Ishikawa (cell line): Measurements from ENCODE around the gene FAM3C.

ENCODE experiments used
- CEBPB ChIP-seq: IDR thresholded peaks from 2 replicates; pipeline ENCODE4 v1.6.1; 2012
- CREB1 ChIP-seq: IDR thresholded peaks from 2 replicates; pipeline ENCODE4 v1.6.1; 2012; ENCODE audit warnings: low read depth
- EGR1 ChIP-seq: IDR thresholded peaks from 2 replicates; pipeline ENCODE4 v1.6.1; 2012
- EP300 ChIP-seq: IDR thresholded peaks from 2 replicates; pipeline ENCODE4 v1.6.1; 2012; ENCODE audit warnings: borderline replicate concordance
- FOXM1 ChIP-seq: IDR thresholded peaks from 2 replicates; pipeline ENCODE4 v1.6.1; 2012; ENCODE audit warnings: low read depth, borderline replicate concordance
- NFIC ChIP-seq: IDR thresholded peaks from 2 replicates; pipeline ENCODE4 v1.6.1; 2012
- RAD21 ChIP-seq: IDR thresholded peaks from 2 replicates; pipeline ENCODE4 v1.6.1; 2012; ENCODE audit warnings: low read depth
- TAF1 ChIP-seq: IDR thresholded peaks from 2 replicates; pipeline ENCODE4 v1.6.1; 2012; ENCODE audit warnings: low read depth, mild to moderate bottlenecking
- TCF12 ChIP-seq: IDR thresholded peaks from 2 replicates; pipeline ENCODE4 v1.6.1; 2012; ENCODE audit warnings: low read depth
- TEAD4 ChIP-seq: IDR thresholded peaks from 2 replicates; pipeline ENCODE4 v1.6.1; 2012
- YY1 ChIP-seq: IDR thresholded peaks from 2 replicates; pipeline ENCODE4 v1.6.1; 2012; ENCODE audit warnings: low read depth
- ZBTB7A ChIP-seq: IDR thresholded peaks from 2 replicates; pipeline ENCODE4 v1.6.1; 2012; ENCODE audit warnings: low read depth
- TF ChIP-seq, protein P1 (sequence below): IDR thresholded peaks from 2 replicates; pipeline ENCODE4 v1.6.1; 2012; ENCODE audit warnings: low read depth, mild to moderate bottlenecking
- TF ChIP-seq, protein P2 (sequence below): IDR thresholded peaks from 2 replicates; pipeline ENCODE4 v1.6.1; 2012
- TF ChIP-seq, protein P3 (sequence below): IDR thresholded peaks from 2 replicates; pipeline ENCODE4 v1.6.1; 2012

FAM3C gene

DNA sequence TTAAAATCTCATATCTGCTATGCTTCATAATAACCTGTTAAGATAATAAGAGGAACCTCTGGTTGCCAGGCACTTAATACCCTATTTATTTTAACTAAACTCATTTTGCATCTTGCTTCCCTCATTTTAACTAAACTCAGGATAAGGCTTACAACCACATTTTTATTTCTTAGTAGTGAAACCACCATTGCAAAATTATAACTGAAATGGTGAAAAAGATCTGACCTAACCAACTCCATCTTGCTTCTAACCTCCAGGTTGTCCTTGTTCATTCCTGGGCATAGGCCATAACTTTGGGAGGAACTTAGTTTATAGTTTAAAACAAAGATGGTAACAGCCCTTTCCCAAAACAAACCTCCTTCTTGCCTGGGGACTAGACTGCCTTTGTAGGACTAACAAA lies 6.0 kb downstream of the FAM3C start:
- TF ChIP-seq CEBPB (no peak), CREB1 (no peak), TEAD4 (no peak), EGR1 (no peak), YY1 (no peak), FOXM1 (no peak), EP300 (no peak), TCF12 (no peak), ZBTB7A (no peak), RAD21 (no peak)
- TF ChIP-seq, protein P1, sequence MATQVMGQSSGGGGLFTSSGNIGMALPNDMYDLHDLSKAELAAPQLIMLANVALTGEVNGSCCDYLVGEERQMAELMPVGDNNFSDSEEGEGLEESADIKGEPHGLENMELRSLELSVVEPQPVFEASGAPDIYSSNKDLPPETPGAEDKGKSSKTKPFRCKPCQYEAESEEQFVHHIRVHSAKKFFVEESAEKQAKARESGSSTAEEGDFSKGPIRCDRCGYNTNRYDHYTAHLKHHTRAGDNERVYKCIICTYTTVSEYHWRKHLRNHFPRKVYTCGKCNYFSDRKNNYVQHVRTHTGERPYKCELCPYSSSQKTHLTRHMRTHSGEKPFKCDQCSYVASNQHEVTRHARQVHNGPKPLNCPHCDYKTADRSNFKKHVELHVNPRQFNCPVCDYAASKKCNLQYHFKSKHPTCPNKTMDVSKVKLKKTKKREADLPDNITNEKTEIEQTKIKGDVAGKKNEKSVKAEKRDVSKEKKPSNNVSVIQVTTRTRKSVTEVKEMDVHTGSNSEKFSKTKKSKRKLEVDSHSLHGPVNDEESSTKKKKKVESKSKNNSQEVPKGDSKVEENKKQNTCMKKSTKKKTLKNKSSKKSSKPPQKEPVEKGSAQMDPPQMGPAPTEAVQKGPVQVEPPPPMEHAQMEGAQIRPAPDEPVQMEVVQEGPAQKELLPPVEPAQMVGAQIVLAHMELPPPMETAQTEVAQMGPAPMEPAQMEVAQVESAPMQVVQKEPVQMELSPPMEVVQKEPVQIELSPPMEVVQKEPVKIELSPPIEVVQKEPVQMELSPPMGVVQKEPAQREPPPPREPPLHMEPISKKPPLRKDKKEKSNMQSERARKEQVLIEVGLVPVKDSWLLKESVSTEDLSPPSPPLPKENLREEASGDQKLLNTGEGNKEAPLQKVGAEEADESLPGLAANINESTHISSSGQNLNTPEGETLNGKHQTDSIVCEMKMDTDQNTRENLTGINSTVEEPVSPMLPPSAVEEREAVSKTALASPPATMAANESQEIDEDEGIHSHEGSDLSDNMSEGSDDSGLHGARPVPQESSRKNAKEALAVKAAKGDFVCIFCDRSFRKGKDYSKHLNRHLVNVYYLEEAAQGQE: no peak
- TF ChIP-seq, protein P2, sequence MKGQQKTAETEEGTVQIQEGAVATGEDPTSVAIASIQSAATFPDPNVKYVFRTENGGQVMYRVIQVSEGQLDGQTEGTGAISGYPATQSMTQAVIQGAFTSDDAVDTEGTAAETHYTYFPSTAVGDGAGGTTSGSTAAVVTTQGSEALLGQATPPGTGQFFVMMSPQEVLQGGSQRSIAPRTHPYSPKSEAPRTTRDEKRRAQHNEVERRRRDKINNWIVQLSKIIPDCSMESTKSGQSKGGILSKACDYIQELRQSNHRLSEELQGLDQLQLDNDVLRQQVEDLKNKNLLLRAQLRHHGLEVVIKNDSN: no peak

DNA sequence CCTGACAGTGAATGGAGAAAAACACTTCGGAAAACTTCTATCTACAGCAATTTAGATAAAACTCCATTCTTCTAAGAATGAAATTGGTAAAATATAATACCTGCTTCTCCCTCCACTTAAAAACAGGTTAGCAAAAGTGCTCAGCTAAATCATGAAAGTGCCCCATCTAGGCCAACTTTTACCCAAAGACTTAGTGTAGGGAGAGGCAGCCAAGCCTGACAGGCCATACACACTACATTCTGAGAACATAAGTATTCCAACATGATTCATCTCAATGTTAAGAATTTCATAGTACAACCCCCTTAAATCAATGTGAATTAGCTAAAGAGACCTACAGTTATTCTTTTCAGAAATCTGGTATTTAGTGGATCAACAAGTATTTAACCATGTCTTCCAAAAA lies 7.2 kb downstream of the FAM3C start:
- no peak for TF ChIP-seq FOXM1
- no peak for TF ChIP-seq TEAD4
- no peak for TF ChIP-seq RAD21
- TF ChIP-seq, protein P1: no peak
- TF ChIP-seq, protein P2: no peak
- TF ChIP-seq NFIC: no peak
- TF ChIP-seq TCF12: no peak
- TF ChIP-seq, protein P3, sequence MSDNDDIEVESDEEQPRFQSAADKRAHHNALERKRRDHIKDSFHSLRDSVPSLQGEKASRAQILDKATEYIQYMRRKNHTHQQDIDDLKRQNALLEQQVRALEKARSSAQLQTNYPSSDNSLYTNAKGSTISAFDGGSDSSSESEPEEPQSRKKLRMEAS: no peak
- TF ChIP-seq TAF1: no peak
- TF ChIP-seq ZBTB7A: no peak
- no peak for TF ChIP-seq CEBPB
- TF ChIP-seq EP300: no peak

DNA sequence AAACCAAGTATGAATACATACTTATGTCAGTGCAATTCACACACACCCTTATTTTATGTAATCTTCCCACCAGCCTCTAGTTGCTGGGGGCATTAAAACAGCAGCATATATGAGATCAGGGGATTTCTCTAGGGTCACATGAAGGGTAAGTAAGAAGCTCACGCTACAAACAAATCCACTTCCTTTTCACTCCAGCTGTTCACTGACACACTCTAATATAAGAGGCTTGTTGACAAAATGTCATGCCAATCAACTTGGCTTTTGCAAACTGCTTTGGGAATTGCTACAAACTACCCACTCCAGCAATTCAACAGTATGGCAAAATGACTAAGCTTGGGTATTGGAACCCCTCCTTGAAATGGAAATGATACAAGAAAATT lies 10.3 kb downstream of the FAM3C start:
- TF ChIP-seq, protein P3: no peak
- TF ChIP-seq TEAD4 (no peak), TAF1 (no peak), FOXM1 (no peak), YY1 (no peak), CREB1 (no peak), EGR1 (no peak), ZBTB7A (no peak), EP300 (no peak), CEBPB (no peak), RAD21 (no peak)
- TF ChIP-seq, protein P1: no peak
- TF ChIP-seq, protein P2: no peak

DNA sequence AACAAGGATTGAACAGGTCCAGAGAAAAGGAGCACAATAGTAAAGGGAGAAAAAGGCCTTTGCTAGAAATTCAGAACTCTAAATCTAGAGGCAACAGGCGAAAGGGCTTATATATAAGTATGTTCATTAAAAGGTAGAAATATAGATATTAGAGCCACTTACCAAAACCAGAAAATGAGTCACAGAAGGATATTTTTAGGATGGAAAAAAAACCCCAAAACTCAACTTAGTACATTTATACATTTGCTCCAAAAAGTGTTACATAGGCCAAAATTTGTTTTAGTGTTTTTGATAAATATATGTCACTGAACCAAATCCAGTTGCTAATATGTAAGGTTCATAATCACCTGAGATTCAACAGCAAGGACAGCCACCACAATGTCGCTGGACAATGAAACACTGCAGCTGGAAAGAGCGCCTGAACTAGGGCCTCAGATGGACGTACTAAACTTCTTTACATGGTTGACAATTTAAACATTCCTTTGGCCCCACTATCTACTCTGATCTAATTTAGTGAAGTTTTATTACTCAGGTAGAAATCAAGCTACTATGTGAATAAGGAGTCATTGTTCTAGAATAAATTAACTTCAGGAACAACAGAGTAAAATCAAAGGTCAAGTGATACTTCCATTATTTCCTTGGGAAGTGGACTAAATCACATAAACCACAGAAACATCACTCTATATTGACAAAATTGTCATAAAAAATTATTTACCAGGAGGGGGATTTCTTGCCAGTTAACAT lies 10.9 kb downstream of the FAM3C start:
- TF ChIP-seq, protein P3: no peak
